UCSD-AML1 (cell line): ENCODE measurements around the gene PSENEN.
"Not testable (repeated sequence)": the region's sequence is repeated elsewhere in the genome, so short reads cannot be mapped to it uniquely, and the experiment has no call there.

Source experiments
- DNase-seq: peaks from one replicate; lab custom pipeline; 2025; ENCODE audit not compliant: unreplicated experiment; lab: John Stamatoyannopoulos, UW

PSENEN gene

DNA sequence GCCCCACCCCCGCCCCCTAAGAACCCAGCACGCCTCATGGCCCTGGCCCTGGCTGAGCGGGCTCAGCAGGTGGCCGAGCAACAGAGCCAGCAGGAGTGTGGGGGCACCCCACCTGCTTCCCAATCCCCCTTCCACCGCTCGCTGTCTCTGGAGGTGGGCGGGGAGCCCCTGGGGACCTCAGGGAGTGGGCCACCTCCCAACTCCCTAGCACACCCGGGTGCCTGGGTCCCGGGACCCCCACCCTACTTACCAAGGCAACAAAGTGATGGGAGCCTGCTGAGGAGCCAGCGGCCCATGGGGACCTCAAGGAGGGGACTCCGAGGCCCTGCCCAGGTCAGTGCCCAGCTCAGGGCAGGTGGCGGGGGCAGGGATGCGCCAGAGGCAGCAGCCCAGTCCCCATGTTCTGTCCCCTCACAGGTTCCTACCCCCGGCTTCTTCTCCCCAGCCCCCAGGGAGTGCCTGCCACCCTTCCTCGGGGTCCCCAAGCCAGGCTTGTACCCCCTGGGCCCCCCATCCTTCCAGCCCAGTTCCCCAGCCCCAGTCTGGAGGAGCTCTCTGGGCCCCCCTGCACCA, 41.9 kb downstream of the PSENEN start:
- no peak for DNase-seq

DNA sequence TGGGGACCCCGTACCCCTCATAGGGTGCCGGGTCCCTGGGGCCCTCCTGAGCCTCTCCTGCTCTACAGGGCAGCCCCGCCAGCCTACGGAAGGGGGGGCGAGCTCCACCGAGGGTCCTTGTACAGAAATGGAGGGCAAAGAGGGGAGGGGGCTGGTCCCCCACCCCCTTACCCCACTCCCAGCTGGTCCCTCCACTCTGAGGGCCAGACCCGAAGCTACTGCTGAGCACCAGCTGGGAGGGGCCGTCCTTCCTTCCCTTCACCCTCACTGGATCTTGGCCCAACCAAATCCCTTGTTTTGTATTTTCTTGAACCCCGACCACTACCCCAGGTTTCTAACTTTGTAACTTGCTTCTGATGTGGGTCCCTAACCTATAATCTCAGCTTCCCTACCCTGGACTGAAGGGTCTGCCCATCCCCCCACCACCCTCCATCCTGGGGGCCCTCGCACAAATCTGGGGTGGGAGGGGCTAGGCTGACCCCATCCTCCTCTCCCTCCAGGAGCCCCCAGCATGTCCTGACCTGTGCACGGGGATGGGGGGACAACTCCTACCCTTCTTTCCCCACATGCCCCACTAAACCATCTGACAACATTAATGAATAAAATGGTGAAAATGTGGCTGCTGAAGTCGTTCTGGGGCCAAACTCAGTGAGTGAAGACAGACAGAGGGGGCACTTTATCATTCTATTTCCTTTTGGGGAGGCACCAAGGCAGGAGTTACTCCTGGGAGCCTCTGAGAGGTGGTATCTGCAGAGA, 42.9 kb downstream of the PSENEN start:
- no peak for DNase-seq

DNA sequence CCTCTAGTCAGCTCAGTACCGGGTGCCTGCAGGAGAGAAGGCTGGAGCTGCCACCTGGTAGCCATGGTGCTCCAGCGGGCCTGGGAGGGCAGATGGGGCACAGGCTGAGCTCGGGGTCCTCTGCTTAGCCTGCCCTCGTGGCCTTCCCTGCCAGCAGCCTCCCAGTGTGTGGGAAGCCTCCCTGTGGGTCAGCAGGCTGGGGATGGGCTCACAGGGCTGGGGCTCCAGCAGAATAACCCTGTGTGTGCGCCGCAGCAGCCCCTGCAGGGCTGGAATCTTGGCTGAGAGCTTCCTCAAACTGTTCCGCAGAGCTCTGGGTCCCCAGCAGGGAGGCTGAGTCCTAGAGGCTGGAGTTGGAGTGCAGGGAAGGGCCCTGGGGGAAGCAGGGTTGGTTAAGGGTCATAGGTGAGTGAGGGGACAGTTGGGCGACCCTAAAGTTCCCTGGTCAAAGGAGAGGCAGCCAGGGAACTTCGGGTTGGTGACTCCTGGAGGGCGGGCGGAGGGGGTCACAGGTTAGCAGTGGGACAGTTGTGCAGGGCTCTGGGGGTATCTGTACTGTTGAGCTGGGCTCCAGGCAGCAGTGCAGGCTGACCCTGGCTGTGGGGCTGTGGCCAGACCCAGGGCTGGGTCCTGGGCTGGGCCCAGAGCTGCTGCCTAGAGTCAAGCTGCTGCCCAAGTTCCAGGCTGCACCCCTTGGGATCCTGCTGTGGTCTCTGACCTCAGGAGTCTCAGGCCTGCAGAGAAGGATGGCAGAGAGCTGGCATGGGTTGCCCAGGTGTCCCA, 43.9 kb downstream of the PSENEN start:
- no peak for DNase-seq

DNA sequence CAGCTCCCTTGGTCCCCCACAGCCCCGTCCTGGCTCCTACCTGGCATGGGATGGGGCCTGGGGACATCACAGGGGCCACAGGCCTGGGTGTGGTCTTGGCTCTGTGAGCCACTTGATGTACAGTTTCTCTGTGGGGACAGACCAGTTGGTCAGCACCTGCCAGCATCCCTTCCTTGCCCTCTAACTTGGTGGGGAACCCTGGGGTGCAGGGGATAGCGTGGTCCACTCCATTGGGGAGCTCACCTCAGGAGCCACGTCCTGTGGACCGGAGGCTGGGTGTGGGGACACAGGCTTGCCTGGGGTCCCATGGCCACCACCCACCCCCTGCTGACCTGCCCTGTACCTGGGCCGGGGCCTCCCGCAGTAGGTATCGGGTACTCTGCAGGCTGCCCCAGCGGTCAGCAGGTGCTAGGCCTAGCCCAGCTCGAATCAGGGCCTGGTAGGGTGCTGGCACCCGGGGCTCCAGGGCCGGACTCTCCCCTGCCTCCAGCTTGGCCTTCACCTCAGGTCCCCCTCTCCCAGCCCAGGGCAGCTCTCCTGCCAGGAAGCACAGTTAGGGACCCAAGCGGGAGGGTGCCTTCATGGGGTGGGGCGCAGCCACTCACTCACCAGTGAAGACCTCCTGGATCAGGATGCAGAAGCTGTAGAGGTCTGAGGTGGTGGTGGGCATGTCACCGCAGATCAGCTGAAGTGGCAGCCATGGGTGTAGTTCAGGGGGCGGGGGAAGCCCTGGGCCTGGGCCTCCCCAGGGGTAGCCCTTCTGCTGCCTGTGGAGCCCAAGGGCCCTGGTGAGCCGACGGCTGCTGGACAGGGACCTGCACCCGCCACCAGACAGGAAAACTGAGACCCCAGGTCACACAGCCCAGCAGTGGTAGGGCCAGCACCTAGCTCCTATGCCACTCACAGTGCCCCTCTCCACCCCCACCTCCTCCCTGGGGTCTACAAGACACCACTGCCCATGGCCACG, 44.8 kb downstream of the PSENEN start:
- no peak for DNase-seq

DNA sequence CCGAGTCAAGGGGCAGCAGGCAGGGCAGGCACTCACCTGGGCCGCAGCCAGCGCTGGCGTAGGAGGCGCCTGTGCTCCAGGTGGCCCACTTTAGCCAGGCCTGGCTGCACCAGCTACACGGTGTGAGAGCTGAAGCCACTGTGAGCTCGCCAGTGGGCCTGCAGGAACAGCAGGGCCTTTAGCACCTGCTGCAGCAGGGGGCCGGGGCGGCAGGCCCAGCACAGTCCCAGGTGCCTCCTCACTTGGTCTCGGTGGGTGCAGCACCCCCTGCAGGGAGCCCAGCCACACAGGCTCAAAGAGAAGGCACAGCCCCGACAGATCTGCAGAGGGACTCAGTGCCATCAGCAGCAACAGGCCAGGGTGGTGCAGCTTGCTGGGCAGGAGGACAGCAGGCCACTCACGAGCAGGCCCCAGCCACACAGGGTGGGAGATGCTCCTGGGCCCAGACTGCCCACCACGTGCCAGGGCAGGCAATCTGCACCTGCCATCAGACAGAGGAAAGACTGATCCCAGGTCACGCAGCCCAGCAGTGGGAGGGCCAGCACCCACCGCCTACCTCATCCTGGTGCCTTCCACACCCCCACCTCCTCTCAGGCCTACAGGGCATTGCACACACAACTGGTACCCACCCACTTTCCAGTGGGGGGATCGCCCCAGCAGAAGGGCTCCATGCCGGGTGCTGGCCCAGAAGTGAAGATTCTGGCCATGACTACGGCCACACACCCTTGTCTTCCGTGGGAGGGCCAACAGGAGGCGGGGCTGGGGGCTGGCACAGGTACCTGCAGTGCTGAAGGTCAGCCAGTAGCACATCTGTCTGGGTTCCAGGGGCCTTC, 45.7 kb downstream of the PSENEN start:
- DNase-seq = no peak

DNA sequence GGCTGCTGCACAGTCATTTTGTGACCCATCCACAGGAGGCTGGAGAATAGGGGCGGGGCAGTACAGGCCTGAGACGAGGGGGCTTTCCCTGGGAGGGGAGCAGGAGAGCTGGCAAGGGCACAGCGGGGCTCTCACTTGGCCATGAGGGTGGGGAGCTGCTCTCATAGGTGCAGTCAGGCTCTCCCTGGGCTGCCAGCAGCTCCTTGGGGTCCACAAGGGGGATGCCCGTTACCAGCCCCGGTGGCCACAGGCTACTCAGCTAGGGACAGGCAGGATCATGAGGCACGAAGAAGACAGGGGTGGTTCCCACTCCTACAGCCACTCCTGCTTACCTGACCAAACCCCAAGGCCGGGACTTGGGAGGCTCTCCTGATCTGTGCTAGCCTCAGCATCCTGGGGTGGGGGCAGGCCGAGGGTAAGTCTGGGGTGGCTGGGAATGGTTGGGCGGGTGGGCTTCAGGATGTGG, 46.4 kb downstream of the PSENEN start:
- DNase-seq = no peak

DNA sequence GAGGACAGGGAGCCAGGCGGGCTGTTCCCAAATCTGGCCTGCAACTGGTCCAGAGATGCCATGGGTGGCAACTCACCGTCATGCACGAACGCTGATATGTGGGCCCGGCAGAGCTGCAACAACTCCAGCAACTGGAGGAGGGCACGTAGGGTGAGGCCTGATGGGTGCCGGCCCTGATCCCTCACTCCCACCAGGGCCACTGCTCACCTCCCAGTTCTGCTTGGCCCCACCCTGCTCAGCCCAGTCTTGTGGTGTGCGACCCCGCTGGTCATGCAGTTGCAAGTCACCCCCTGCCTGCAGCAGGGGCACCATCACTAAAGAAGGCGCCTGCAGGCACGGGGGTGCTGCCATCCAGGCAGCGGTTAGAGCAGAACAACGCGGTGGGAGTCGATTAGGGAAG, 46.9 kb downstream of the PSENEN start:
- DNase-seq = no peak

DNA sequence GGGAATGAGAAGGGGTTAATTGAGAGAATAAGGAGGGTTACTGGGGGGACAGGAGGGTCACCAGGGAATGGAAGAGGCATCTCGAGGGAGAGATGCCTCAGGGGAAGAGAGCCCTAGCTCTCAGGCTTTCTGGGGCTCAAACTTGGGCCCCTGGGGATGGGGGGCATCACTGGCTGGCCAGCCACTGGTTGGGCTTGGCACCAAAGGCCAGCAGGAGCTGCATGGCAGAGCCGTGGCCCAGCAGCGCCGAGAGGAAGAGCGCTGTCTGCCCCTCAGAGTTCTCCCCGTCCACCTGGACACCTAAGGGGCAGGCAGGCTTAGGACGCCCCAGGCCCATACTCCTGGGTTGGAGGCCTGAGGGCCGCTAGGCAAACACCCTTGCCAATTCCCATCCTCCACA, 47.4 kb downstream of the PSENEN start:
- no peak for DNase-seq

DNA sequence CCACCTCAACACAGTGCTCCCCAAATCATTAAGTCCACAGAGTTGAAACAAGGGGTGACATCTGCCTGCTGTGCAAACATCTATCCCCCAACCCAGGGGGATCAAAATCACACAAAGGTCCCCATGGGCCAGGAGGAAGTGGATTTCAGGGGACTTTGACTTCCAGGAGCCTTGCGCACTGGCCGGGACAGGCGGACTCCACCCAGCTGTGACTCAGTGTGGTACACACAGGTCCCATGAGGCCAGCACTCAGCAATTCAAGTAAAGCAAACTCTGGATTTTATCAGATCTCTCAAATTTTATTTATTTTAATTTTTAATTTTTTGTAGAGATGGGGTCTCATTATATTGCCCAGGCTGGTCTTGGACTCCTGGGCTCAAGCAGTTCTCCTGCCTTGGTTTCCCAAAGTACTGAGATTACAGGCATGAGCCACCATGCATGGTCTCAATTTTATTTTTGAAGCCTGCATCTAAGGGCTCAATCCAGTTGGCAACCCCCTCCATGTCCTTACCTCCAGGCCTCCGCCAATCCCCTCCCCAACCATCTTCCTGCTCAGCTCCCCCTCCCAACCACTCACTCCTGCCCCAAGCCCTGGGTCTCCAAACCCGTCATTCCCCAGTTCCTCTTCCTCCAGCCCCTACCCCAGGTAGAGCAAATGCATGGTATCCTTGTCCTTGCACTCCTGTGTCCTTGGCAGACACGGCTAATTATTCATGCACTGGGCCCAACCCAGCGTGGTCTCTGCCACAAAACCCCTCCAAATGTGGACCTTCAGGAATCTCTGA, 48.1 kb downstream of the PSENEN start:
- no peak for DNase-seq

DNA sequence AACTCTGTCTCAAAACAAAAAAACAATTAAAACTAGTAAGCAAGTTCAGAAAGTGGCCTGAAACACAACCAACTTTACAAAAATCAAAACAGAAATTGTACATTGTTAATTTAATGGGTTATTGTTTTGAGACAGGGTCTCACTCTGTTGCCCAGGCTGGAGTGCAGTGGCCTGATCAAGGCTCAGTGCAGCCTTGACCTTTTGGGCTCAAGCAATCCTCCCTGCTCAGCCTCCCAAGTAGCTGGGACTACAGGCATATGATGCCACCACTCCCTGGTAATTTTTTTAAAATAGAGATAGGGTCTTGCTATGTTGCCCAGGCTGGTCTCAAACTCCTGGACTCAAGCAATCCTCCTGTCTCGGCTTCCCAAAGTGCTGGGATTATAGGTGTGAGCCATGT, 50.1 kb downstream of the PSENEN start:
- DNase-seq = not testable (repeated sequence)
